Measurements from ENCODE around the gene LIPC. TPM values are rescaled to one million over a fixed set of nuclear protein-coding genes. Genes with fewer than 3 reads are reported as not detected.

LIPC gene
- total RNA-seq, 1 donor from 2014 or later: 1.0 TPM

- intact Hi-C loops (cut with DNase I): no loop called here
- ATAC-seq: peak in 1 of 2 donors; percentile 37
- DNase-seq: no peak
- Histone ChIP-seq H3K4me3 (no peak overlapping the region), H3K4me1 (no peaks in the 10 kb centered on the region), H3K27ac (no peak overlapping the region), H3K9me3 (no peaks in the 10 kb centered on the region), H3K27me3 (ENCODE audit: low read depth) (no peaks in the 10 kb centered on the region), H3K36me3 (no peaks in the 10 kb centered on the region)
- TF ChIP-seq CTCF (IDR thresholded peaks at IDR 0.05): no peak
These were observed 64.2 kb downstream of the LIPC start for GRCh38 chr15:58495891-58496408.

DNA sequence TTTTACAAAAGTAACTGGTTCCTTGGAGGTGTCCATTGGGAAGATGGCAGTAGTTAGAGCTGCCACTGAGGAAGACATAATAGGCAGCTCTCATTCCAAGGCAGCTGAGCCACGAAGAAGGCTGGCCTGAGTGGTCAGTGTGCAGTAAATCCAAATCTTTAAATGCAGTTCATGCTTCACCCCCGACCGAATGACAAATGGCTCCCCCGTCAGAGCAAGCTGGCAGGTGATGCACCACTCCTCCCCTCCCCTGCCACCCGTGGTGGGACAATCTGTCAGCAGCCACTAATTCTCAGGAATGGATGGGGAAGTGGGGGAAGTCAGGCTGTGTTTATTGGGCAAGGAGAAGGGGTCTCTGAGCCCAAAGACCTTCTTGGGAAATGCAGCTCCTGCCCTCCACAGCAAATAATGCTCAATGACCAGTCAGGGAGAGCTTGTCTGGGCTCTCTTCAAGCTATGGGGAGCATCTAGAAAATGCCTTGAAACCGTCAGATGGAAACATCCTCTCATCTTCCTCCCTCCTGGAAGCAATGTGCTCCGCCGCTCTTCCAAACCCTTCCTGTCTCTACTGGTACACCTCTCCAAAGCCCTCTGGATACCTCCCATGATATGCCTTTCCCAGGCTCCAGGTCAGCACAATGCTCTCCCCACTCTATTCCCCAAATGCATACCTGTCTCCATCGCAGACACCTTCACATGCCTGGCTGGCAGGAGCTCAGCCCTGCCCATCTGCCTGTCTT lies 65.4 kb downstream of the LIPC start:
- TF ChIP-seq CTCF (IDR thresholded peaks at IDR 0.05): no peak
- Histone ChIP-seq H3K9me3 (no peaks in the 10 kb centered on the region), H3K36me3 (no peaks in the 10 kb centered on the region), H3K27ac (no peak overlapping the region), H3K4me3 (no peak overlapping the region), H3K27me3 (ENCODE audit: low read depth) (no peaks in the 10 kb centered on the region), H3K4me1 (no peaks in the 10 kb centered on the region)
- intact Hi-C loops (cut with DNase I): no loop called here
- no peak for DNase-seq
- no peak for ATAC-seq

DNA sequence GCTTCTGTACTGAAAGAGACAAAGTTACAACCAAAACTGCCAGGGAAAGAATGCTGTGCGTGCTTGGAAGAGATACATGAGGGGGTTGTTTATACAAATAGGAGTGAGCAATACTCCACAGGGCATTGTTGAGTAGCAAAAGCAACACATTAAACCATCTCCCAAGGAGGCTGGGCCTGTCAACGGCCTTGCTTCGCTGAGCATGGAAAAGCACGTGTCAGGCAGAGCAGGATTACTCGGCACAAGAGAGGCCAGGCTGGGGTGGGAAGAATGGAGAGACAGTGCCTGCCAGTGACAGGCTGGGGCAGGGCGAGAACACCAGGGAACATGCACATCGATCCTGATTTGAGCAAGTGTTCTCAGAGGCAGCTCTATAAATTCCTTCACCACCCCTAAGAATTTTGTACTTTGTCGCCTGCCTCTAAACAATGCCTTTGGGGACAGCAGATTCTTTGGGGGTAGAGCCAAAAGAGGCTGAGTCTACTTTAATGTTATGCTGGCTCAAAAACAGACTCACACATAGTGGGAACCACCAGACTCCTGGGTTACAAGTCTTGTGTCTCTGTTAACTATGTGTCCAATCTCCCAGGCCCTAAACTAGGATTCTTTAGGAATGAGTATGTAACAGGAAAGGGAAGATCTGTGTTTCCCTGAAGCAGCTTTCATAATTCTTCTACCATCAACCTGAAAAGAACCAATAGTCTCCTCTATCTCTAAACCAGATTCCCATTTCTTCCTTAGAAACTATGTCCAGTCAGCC lies 67.2 kb downstream of the LIPC start:
- Histone ChIP-seq H3K27me3 (ENCODE audit: low read depth) (no peaks in the 10 kb centered on the region), H3K27ac (no peak overlapping the region), H3K4me3 (no peak overlapping the region), H3K9me3 (no peaks in the 10 kb centered on the region), H3K4me1 (no peaks in the 10 kb centered on the region), H3K36me3 (no peaks in the 10 kb centered on the region)
- no peak for TF ChIP-seq CTCF (IDR thresholded peaks at IDR 0.05)
- intact Hi-C loops (cut with DNase I): no loop called here
- ATAC-seq: no peak
- no peak for DNase-seq

DNA sequence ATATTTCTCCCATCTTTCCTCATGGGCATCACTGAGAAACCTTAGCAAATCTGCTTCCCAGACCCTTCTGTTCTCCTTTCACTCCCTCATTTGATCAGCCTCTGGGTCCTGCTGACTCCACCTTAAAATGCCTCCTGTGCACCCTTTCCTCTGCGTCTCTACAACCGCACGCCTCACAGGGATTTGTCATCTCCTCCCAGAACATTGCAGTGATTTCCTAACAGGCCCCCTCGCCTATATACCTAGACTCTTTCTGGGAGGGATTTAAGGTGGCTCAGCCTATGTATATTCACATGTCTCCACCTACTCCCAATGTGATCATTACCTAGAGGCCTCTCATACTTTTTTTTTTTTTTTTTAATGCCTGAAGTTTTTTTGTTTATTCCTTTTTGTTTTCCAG lies 69.2 kb downstream of the LIPC start:
- peaks cover 2% of the 10 kb centered on the region for H3K4me1 ChIP-seq
- no peak for DNase-seq
- intact Hi-C loops (cut with DNase I): no loop called here

More for the DNA sequence above, 69.2 kb downstream of the LIPC start:
- no peak for TF ChIP-seq CTCF (IDR thresholded peaks at IDR 0.05)
- Histone ChIP-seq H3K36me3 (no peaks in the 10 kb centered on the region), H3K27ac (no peak overlapping the region), H3K4me3 (no peak overlapping the region), H3K9me3 (no peaks in the 10 kb centered on the region), H3K27me3 (ENCODE audit: low read depth) (no peaks in the 10 kb centered on the region)
- no peak for ATAC-seq
